NT2/D1 (cell line): ENCODE results near the gene LRBA.

Experiments
- DNase-seq: peaks from one replicate; pipeline ENCODE4 v3.0.0-alpha.2; 2011; ENCODE audit warnings: low read depth, low spot score
- H3K27me3 ChIP-seq: 2 replicates; pipeline ENCODE4 v1.6.0; 2011; ENCODE audit warnings: mild to moderate bottlenecking; ENCODE audit not compliant: insufficient read length, insufficient read depth
- H3K36me3 ChIP-seq: 2 replicates; pipeline ENCODE4 v1.6.1; 2011; ENCODE audit warnings: mild to moderate bottlenecking, low read length, mixed read lengths; ENCODE audit not compliant: insufficient read depth, insufficient read length
- H3K4me1 ChIP-seq: 2 replicates; pipeline ENCODE4 v1.5.1; 2011; ENCODE audit not compliant: insufficient read depth, insufficient read length
- H3K4me3 ChIP-seq: 2 replicates; pipeline ENCODE4 v1.5.1; 2011; ENCODE audit warnings: low read depth; ENCODE audit not compliant: insufficient read length
- H3K9ac ChIP-seq: 2 replicates; pipeline ENCODE4 v1.6.0; 2011; ENCODE audit warnings: low read depth; ENCODE audit not compliant: insufficient read length
- H3K9me3 ChIP-seq: 2 replicates; pipeline ENCODE4 v1.5.1; 2011; ENCODE audit warnings: mild to moderate bottlenecking, low read length; ENCODE audit not compliant: insufficient read depth
- SUZ12 ChIP-seq: IDR thresholded peaks from 2 replicates; pipeline ENCODE4 v1.6.1; 2011; ENCODE audit not compliant: insufficient read length, insufficient read depth; ENCODE audit errors: extremely low read depth
- YY1 ChIP-seq: IDR thresholded peaks from 2 replicates; pipeline ENCODE4 v1.6.1; 2011; ENCODE audit not compliant: insufficient read length, insufficient read depth
- ZNF274 ChIP-seq: IDR thresholded peaks from 2 replicates; pipeline ENCODE4 v1.6.1; 2011; ENCODE audit warnings: mild to moderate bottlenecking, low read depth, low read length

The LRBA gene

DNA sequence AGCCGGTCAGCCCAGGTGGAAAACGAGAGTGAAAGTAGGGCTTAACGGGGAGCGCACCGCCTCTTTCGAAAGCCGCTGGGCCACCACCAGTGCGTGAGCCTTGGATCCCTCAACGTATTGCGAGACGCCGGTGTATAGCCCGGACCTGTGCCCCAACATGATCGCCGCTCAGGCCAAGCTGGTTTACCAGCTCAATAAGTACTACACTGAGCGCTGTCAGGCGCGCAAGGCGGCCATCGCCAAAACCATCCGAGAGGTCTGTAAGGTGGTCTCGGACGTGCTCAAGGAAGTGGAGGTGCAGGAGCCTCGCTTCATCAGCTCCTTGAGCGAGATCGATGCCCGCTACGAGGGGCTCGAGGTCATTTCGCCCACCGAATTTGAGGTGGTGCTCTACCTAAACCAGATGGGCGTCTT, 432.2 kb downstream of the LRBA start:
- H3K4me1 ChIP-seq = peaks cover 3% of the 10 kb centered on the region
- H3K9me3 ChIP-seq = no peaks in the 10 kb centered on the region
- peak overlapping the region; percentile 45 for H3K4me3 ChIP-seq
- H3K9ac ChIP-seq = peak overlapping the region; percentile 64
- no peaks in the 10 kb centered on the region for H3K36me3 ChIP-seq
- no peak for DNase-seq
- peaks cover 78% of the 10 kb centered on the region for H3K27me3 ChIP-seq
- TF ChIP-seq ZNF274 (no peak), SUZ12 (no peak), YY1 (no peak)

DNA sequence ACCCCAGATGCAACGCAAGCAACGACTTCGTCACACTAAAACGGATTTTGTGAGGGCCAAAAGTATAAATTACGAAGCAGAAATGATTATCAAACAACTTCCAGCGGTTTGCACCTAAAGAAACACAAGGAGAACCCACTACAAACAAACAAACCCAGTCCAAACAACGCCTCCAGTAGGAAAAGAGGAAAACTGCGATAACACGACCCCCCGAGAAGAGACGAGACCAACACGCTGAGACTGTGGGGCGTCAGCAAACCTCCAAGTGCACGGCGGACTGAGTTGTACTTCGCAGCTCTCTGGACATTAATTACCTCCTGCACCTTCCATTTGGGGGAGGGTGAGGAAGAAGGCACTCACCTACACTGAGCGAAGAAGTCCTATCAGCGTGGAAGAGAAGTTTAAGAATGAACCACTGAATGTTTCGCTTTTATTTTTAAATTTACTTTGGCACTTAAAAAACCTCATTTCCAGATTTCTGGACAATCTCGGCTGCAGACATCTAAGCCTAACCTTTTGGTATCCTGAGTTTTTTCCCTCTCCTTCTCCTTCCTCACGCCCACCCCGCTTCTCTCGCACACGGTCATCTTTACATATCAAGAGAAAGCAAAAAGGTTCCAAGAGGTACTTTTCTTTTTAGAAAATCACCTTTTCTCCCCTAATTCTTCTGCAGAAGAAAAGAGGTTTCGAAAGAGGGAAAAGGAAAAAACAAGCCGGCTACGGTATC, 432.8 kb downstream of the LRBA start, which contains the start of gene MAB21L2:
Gene MAB21L2 (plus strand): TSS at position 6 of the 727 bp plus-strand sequence. CDS start 879 bp downstream, outside the sequence.
- H3K4me3 ChIP-seq = peak within 1 kb of the TSS; percentile 45
- H3K9ac ChIP-seq = peak within 1 kb of the TSS; percentile 64
- H3K27me3 ChIP-seq = peaks cover 81% of the 10 kb centered on the region
- no peaks in the 10 kb centered on the region for H3K9me3 ChIP-seq
- TF ChIP-seq ZNF274 (no peak), YY1 (no peak), SUZ12 (no peak)
- H3K36me3 ChIP-seq = no peaks in the 10 kb centered on the region
- DNase-seq = no peak
- peaks cover 3% of the 10 kb centered on the region for H3K4me1 ChIP-seq

DNA sequence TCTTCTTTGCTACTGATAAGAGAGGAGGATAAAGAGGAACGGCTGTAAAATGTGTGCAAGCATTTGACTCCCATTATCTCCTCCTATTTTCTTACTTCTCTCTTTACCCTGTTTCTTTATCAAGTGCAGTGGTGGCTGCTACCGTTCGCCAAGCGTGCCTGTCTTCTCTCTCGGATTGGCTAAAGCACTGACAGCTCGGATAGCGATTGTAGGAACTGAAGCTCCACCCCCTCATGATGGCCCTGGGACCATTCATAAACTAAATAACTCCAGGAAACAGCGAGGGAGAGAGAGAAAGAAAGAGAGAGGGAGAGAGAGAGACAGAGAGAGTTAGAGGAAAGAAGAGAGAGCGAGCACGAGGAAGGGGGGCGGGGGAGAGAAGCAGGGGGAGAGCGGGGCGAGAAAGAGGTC, 433.4 kb downstream of the LRBA start:
- H3K4me3 ChIP-seq = no peak overlapping the region
- DNase-seq = no peak

DNA sequence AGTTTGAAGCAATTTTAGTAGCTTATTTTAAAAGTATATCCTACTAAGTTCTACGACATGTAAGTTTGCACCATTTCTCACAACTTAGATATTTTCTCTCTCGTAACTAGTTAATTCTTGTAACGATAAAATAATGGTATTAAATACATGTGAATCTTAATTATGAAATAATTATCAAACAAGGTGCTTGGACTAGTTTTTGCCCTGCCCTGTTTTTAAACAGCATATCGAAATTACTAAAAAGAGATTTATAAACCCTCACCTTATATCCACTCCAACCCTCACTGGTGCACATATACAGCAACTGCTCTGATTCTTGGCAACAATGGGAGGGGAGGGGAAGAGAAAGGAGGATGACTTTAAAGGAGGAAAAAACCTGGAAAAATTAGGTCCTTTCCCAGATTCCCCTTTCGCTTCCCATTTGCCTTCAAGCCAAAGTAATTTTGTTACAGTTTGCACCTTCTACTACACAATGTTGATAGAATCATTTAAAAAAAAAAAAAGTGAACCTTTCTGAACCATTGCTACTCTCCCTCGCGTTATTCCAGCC, 434.0 kb downstream of the LRBA start:
- no peak for DNase-seq
- Histone ChIP-seq H3K4me1 (peaks cover 3% of the 10 kb centered on the region), H3K4me3 (no peak overlapping the region), H3K9me3 (no peaks in the 10 kb centered on the region), H3K9ac (no peak overlapping the region), H3K36me3 (no peaks in the 10 kb centered on the region), H3K27me3 (peaks cover 81% of the 10 kb centered on the region)
- TF ChIP-seq SUZ12 = no peak
- no peak for TF ChIP-seq ZNF274
- TF ChIP-seq YY1 = no peak

More for the DNA sequence above, 433.4 kb downstream of the LRBA start:
- TF ChIP-seq YY1 (no peak), SUZ12 (no peak), ZNF274 (no peak)
- Histone ChIP-seq H3K4me1 (peaks cover 3% of the 10 kb centered on the region), H3K9ac (no peak overlapping the region), H3K36me3 (no peaks in the 10 kb centered on the region), H3K27me3 (peaks cover 81% of the 10 kb centered on the region), H3K9me3 (no peaks in the 10 kb centered on the region)

DNA sequence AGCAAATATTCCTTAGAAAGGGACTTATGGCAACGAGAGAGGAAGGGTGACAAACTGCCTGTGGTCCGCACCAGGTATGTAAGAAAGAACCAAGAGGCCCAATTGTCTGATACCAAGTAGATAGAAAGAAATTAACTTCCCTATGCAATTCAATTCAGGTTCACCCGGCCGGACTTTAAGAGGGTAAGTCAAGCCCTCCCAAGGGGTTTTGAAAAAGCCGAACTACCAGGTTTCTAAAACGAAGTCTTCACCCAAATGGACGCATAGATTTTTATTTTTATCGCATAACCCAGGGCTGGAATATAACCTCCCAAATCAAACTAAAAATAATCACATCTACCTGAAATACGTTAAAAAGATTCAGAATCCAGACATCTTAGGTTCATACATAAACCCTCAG, 434.8 kb downstream of the LRBA start:
- no peaks in the 10 kb centered on the region for H3K9me3 ChIP-seq
- H3K36me3 ChIP-seq = no peaks in the 10 kb centered on the region
- peaks cover 3% of the 10 kb centered on the region for H3K4me1 ChIP-seq
- TF ChIP-seq SUZ12 = no peak
- TF ChIP-seq ZNF274 = no peak
- no peak for TF ChIP-seq YY1
- H3K27me3 ChIP-seq = peaks cover 75% of the 10 kb centered on the region
- H3K9ac ChIP-seq = peak overlapping the region; percentile 42
- peak overlapping the region; percentile 6 for H3K4me3 ChIP-seq
- DNase-seq = no peak

DNA sequence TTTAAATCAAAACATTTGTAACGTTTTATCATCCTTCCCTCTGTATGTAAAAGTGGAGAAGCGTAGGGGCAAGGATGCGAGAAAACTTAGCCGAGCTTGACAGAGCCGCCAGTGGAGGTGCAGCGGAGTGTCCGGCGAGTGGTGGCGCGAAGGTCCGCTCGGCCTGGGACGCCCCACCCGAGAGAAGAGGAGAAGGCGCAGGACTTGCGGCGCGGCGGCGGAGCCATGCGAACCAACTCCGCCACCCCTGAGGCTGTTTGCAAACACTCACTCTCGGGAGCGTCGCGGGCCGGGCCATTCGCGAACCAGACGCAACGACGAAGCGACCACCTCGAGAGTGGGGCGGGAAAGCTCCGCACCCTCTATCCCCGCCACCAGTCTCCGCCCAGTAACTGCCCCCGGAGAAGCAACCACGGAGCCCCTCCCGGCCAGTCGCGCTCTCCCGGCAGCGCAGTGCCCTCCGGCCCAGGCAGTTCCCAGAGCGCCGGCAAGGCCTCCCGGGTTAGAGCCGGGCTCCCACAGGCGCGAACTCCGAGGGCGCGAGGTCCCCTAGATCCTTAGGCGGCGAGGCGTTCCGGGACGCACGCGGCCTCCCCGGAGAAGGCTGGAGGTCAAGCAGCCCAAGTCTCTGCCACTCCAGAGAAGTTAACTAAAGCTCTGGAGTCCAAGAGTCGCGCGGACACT, 435.4 kb downstream of the LRBA start:
- Histone ChIP-seq H3K36me3 (no peaks in the 10 kb centered on the region), H3K9ac (peak overlapping the region; percentile 42), H3K27me3 (peaks cover 69% of the 10 kb centered on the region), H3K9me3 (no peaks in the 10 kb centered on the region), H3K4me3 (peak overlapping the region; percentile 37), H3K4me1 (peaks cover 3% of the 10 kb centered on the region)
- TF ChIP-seq YY1 (no peak), ZNF274 (no peak), SUZ12 (no peak)
- DNase-seq = no peak
